ENCODE data around the gene SSTR5. TPM values are rescaled to one million over a fixed set of nuclear protein-coding genes. Genes with fewer than 3 reads are reported as not detected.

SSTR5 gene
- total and polyA plus RNA-seq, 10 of the 15 experiments (the other 5 are each of a cell fraction or from before 2014, with no cell fraction given): not detected

DNA sequence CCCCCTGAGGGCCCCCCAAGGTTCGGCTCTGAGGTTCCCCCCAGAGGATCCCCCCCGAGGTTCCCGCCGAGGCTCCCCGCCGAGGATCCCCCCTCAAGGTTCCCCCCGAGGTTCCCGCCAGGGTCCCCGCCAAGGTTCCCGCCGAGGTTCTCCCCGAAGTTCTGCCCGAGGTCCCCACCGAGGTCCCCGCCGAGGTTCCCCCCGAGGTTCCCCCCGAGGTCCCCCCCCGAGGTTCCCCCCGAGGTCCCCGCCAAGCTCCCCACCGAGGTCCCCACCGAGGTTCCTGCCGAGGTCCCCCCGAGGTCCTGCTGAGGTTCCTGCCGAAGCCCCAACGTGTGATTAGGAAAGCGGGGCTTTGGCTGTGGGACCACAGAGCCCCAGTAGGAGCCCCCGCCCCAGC, 32.2 kb upstream of the SSTR5 start:
- Histone ChIP-seq H2AFZ (ENCODE audit: control insufficient read depth, low read depth, low read length) (no peak overlapping the region), H3K27ac (ENCODE audit: control insufficient read depth, insufficient read depth) (no peak overlapping the region), H3K4me2 (ENCODE audit: control insufficient read depth, insufficient read depth) (no peak overlapping the region), H4K20me1 (ENCODE audit: control insufficient read depth, insufficient read depth) (no peaks in the 10 kb centered on the region), H3K27me3 (replicated peaks in 1 of 2; ENCODE audit: control insufficient read depth in 2 of 2, insufficient read depth in 2 of 2, low read length in 1 of 2) (no peaks in the 10 kb centered on the region), H3K9me3 (replicated peaks; ENCODE audit: control insufficient read depth, insufficient read depth, low read length) (no peaks in the 10 kb centered on the region), H3K79me2 (ENCODE audit: control insufficient read depth, insufficient read depth, low read length) (no peaks in the 10 kb centered on the region), H3K4me3 (no peak overlapping the region), H3K36me3 (ENCODE audit: control insufficient read depth in 2 of 2, insufficient read depth in 2 of 2, low read length in 1 of 2) (no peaks in the 10 kb centered on the region), H3K4me1 (ENCODE audit: control insufficient read depth, insufficient read depth, low read length) (no peaks in the 10 kb centered on the region), H3K9ac (ENCODE audit: control insufficient read depth, insufficient read depth, low read length) (no peak overlapping the region)
- ATAC-seq (no peak), DNase-seq (ENCODE audit: low read depth, low spot score) (no peak), FAIRE-seq (no peak)
- TF ChIP-seq NBN (IDR thresholded peaks at IDR 0.05): no peak
- no peak for TF ChIP-seq FOXK2 (IDR thresholded peaks at IDR 0.05)
- TF ChIP-seq TCF12 (IDR thresholded peaks at IDR 0.05; ENCODE audit: low read depth, low read length): no peak
- TF ChIP-seq NR2F1 (conservative IDR thresholded peaks at IDR 0.05): no peak
- no peak for TF ChIP-seq TARDBP (IDR thresholded peaks at IDR 0.05; ENCODE audit: borderline replicate concordance)
- no peak for TF ChIP-seq ESRRA (IDR thresholded peaks at IDR 0.05; ENCODE audit: low read length)
- no peak for TF ChIP-seq RFX5 (IDR thresholded peaks at IDR 0.05; ENCODE audit: low read depth, low read length)
- TF ChIP-seq, protein P1, sequence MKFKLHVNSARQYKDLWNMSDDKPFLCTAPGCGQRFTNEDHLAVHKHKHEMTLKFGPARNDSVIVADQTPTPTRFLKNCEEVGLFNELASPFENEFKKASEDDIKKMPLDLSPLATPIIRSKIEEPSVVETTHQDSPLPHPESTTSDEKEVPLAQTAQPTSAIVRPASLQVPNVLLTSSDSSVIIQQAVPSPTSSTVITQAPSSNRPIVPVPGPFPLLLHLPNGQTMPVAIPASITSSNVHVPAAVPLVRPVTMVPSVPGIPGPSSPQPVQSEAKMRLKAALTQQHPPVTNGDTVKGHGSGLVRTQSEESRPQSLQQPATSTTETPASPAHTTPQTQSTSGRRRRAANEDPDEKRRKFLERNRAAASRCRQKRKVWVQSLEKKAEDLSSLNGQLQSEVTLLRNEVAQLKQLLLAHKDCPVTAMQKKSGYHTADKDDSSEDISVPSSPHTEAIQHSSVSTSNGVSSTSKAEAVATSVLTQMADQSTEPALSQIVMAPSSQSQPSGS (IDR thresholded peaks at IDR 0.05; ENCODE audit: low read length): no peak
- no peak for TF ChIP-seq BACH1 (IDR thresholded peaks at IDR 0.05; ENCODE audit: borderline replicate concordance)
- no peak for TF ChIP-seq JUND (IDR thresholded peaks at IDR 0.05; ENCODE audit: low read depth, low read length)
- TF ChIP-seq, protein P2, sequence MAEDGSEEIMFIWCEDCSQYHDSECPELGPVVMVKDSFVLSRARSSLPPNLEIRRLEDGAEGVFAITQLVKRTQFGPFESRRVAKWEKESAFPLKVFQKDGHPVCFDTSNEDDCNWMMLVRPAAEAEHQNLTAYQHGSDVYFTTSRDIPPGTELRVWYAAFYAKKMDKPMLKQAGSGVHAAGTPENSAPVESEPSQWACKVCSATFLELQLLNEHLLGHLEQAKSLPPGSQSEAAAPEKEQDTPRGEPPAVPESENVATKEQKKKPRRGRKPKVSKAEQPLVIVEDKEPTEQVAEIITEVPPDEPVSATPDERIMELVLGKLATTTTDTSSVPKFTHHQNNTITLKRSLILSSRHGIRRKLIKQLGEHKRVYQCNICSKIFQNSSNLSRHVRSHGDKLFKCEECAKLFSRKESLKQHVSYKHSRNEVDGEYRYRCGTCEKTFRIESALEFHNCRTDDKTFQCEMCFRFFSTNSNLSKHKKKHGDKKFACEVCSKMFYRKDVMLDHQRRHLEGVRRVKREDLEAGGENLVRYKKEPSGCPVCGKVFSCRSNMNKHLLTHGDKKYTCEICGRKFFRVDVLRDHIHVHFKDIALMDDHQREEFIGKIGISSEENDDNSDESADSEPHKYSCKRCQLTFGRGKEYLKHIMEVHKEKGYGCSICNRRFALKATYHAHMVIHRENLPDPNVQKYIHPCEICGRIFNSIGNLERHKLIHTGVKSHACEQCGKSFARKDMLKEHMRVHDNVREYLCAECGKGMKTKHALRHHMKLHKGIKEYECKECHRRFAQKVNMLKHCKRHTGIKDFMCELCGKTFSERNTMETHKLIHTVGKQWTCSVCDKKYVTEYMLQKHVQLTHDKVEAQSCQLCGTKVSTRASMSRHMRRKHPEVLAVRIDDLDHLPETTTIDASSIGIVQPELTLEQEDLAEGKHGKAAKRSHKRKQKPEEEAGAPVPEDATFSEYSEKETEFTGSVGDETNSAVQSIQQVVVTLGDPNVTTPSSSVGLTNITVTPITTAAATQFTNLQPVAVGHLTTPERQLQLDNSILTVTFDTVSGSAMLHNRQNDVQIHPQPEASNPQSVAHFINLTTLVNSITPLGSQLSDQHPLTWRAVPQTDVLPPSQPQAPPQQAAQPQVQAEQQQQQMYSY (CRISPR knock-in tag; IDR thresholded peaks at IDR 0.05): no peak
- no peak for TF ChIP-seq SMARCA5 (IDR thresholded peaks at IDR 0.05)
- no peak for TF ChIP-seq TBL1XR1 (IDR thresholded peaks at IDR 0.05; ENCODE audit: low read depth, low read length)
- TF ChIP-seq, protein P3, sequence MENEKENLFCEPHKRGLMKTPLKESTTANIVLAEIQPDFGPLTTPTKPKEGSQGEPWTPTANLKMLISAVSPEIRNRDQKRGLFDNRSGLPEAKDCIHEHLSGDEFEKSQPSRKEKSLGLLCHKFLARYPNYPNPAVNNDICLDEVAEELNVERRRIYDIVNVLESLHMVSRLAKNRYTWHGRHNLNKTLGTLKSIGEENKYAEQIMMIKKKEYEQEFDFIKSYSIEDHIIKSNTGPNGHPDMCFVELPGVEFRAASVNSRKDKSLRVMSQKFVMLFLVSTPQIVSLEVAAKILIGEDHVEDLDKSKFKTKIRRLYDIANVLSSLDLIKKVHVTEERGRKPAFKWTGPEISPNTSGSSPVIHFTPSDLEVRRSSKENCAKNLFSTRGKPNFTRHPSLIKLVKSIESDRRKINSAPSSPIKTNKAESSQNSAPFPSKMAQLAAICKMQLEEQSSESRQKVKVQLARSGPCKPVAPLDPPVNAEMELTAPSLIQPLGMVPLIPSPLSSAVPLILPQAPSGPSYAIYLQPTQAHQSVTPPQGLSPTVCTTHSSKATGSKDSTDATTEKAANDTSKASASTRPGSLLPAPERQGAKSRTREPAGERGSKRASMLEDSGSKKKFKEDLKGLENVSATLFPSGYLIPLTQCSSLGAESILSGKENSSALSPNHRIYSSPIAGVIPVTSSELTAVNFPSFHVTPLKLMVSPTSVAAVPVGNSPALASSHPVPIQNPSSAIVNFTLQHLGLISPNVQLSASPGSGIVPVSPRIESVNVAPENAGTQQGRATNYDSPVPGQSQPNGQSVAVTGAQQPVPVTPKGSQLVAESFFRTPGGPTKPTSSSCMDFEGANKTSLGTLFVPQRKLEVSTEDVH (IDR thresholded peaks at IDR 0.05; ENCODE audit: low read depth, partially characterized antibody): no peak
- TF ChIP-seq NFXL1 (IDR thresholded peaks at IDR 0.05; ENCODE audit: borderline replicate concordance): no peak
- no peak for TF ChIP-seq SPI1 (IDR thresholded peaks at IDR 0.05; ENCODE audit: borderline replicate concordance, insufficient read depth, low read depth, low read length)
- SMC1A ChIA-PET (ENCODE audit: uncharacterized antibody, unreplicated experiment): no interaction called here
- no TSS peak for BruUV-seq (replicated peaks)
- POLR2A ChIA-PET: no interaction called here
- RAD21 ChIA-PET (ENCODE audit: unreplicated experiment): interaction anchor here (1.0 kb wide), 1 partner anchor 328 kb away, joined by 3 read pairs; no protein-coding TSS in a partner anchor
- CTCF ChIA-PET: no interaction called here
- no CpG with 5 or more reads among the region's 29 CpGs for WGBS (ENCODE audit: insufficient coverage, insufficient replicate concordance, low lambda C conversion rate, missing lambda C conversion rate)
- in situ Hi-C loops (cut with MboI) (no loop called here), intact Hi-C loops (cut with micrococcal nuclease; ENCODE audit: unreplicated experiment) (no loop called here)

Data from GM12878 (cell line).